NCI-H510A treated with DMSO at 0.1 percent for 48 hours (cell line): ENCODE measurements around the gene ALK.
A peak's percentile ranks its signal among the peaks of the same experiment; 100 is the strongest.
"Not testable (repeated sequence)": the region's sequence is repeated elsewhere in the genome, so short reads cannot be mapped to it uniquely, and the experiment has no call there.

Experiments
- DNase-seq: peaks from one replicate; lab custom pipeline; 2025; lab: John Stamatoyannopoulos, UW

The ALK gene

DNA sequence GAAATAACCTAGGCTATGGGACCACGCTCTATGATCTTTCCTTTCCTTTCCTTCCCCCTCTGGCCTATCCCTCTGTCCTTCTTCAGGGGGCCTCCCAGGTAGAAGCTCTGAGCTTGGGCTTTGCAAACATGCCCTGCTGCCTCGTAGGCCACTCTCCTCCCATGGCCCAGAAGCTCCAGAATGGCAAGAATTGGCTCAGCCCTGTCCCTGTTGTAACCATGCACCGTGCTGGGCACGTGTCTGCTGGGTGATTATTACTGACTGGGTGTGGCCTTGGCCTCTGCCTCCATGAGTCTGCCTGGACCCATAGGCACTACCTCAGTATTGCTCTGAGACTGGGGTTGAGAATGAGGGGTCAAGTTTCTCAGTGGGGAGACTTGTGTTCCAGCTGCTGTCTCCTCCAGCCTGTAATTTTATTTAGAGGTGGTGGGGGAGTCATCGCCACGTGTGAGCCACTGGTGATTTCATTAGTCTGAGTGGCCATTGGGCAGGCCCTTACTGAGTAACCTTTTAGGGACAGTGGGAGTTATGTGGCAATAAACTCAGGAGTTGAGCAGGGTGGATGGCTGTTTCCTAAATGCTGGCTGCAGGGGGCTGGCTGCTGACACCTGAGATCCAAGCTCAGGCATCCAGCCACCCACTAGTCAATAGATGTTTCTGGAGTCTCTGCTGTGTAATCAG, 648.2 kb downstream of the ALK start:
- DNase-seq, result no peak

DNA sequence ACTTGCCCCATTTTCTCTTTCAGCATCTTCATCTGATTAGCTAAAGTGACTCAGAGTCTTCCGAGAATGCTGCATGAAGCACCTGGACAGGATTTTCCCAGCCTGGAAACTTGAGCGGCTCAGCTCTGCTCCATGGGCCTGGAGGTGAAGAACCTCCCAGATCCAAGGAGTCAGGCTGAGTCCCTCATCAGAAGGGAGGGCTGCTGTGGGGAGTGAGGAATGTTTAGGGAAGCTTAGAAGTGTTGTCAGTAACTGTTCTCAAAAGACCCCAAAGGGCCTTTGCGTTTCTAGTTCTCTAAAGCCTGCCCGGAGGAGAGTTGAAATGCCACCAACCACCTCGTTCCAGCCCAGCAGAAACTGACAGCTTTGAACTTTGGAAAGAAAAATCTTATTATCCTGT, 649.1 kb downstream of the ALK start:
- no peak for DNase-seq

DNA sequence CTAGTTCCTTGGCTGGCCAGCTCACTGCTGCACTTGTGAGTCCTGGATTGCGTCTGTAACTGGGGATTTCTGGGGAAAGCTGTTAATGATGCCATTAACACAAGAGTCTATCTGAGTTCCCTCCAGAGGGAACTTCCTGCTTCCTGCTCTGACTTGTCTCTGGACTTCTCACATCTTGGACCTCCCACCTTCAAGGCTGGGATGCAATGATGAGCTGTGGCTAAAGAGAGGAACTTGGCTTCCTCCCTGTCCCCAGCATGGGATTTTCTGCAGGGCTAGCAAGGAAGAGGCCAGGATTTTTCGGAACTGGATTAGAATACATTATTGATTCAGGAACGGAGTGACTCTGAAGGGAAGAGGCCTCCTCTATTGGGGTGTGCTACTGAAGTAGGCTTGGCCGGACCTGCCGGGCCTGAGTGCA, 650.7 kb downstream of the ALK start:
- no peak for DNase-seq

DNA sequence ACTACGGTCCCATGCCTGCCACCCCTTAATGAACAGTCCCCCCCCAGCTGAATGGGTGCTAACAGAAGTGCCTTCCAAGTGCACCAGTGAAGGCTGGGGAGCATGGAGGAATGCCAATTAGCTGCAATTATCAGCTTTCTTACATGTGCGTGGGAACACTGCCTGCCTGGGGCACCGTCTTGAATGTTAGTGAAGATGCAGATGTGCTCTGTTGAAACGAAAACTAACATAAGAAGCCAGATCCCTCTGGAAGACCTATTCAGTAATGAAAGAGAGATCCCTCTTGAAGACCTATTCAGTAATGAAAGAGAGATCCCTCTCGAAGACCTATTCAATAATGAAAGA, 651.6 kb downstream of the ALK start:
- DNase-seq, result no peak

DNA sequence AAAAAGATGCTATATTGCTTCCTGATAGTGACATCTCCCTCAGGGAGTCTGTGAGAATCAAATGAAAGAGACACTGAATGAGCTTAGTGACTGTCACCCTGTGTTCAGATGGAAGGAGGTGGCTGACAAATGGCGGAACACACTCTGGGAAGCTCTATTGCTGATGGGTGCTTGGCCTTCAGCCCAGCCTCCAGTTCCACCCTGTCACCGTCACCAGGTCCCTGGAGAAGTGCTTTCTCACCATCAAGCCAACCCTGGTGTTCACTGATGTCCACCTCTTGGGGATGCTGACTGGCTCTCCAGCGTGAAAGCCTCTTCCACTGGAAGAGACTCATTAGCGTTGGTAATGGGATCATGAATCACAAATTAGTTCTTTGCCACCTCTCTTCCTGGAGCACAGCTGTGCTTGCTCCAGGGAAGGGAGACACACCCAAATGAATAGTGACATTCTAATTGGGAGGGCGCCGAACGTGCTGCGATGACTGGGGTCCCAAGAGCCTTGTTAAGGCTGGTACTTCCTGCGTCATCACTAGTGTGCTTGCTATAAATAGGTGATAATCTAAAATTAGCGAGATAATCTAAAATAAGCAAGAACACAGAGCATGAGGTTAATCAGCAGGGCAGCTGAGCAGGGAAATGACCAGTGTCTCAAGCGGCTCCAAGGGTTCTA, 652.2 kb downstream of the ALK start:
- no peak for DNase-seq

DNA sequence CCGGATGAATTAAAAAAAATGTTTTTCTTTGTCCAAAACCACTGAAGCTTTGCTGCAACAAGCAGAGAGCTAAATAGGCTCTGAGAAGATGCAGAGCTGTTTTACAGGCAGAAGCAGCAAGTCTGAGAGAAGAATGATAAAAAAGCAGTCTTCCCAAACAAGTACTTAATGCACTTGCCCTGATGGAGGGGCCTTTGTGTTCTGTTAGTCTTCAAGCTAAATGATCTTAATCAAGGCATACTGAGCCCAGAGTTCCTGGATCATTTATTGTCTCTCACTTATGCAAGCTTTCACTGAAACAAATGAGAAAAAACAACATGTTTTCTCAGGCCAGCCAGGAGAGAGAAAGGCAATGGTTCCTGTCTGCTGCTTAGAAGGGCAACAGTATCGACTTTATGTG, 653.7 kb downstream of the ALK start:
- no peak for DNase-seq

DNA sequence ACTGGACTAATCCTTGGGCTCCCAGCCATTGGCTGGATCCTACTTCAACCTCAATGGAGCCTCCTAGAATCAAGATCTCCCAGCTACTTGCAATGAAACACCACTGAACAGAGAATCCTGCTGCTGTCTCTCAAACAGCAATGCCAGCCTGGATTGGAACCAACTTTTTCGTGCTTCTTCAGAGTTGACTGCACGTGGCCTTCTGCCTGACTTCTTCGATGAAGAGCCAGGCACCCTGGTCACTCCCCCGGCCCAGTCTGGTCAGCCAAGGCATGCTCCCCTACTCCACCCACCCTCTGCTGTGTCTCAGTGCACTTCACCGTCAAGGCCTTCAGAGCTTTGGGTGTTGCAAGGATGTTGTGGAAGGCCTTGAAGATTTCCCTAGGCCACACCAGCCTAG, 657.5 kb downstream of the ALK start:
- DNase-seq, result no peak

DNA sequence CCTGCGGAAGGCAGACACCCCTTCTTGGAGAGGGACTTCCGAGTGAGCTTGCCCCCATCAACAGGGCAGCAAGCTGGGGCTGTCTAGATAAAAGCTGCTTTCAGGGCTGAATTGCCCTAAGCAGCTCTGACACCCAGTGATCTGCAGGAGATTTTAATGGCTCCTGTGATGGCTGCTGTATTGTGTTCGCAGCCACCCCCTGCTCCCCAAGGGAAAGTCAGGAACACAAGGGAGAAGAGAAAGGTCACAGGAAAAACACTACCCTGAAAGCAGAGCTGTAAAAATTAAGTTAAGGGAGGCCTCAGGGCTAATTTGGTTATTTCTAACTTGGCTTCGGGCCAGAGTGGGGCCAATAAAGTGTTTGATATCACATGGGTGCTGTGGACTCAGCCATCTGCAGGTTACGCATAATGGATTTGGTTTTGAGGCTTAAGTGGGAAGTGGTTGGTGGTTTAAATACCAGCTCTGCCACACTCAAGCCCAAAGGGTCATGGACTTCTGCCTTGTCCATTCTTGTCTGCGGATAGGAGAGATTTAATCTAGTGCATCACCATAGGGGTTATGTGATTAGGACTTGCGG, 658.6 kb downstream of the ALK start:
- DNase-seq, result peak; percentile 5

DNA sequence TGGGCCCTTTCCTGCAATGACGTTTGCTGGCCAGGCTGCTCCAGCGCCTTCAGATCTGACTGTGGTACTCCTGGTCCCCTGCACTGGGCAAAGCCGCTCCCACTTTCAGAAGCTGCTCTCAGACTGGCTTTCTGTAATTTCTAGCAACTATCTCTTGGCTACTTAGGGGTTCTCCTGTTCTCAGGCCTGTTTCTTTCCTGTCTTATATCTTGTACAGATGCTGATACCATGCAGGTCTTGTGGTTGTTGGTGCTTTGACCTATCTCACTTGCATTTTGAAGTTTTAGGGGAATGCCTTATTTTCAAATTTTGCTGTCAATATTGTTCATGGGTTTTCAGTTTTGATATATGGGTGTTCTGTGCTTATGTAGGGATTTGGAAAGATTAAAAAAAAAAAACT, 660.4 kb downstream of the ALK start:
- DNase-seq, result no peak

DNA sequence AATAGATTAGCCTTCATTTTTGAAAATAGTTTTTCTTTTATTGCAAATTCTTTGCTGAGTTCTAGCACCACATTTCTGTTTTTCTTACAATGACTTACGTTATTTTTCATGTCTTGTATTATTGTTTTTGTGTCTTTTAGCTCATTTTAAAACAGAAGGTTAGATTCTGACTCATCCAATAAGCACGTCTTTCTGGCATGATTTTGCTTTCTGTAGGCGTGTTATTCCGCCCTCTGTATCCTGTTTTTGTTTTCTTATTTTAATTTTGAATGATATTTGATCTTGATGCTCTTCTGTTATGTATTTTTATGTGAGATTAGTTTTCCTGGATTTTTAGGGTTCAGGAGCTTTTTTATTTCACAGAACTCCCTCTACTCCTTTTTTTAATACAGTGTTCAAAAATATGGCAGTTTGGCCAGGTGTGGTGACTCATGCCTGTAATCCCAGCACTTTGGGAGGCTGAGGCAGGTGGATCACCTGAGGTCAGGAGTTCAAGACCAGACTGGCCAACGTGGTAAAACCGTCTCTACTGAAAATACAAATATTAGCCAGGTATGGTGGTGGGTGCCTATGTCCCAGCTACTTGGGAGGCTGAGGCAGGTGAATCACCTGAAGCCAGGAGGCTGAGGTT, 661.1 kb downstream of the ALK start:
- no peak for DNase-seq

DNA sequence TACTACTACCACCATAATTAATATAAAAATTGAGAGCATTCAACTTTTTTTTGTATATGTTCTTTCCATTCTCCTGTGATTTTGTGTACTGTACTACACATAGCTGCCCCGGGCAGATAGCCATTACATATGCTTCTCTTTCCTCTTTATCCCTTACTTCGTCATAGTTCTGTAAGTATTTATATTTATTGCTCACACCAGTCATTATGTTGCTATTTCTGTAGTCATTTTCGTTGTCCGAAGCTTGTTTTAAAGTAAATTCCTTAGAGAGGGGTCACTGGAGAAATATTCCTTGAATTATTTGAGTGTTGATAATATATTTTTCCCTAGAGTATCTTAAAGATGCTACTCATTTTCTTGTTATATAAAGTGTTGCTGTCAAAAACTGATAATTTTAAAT, 662.2 kb downstream of the ALK start:
- no peak for DNase-seq

DNA sequence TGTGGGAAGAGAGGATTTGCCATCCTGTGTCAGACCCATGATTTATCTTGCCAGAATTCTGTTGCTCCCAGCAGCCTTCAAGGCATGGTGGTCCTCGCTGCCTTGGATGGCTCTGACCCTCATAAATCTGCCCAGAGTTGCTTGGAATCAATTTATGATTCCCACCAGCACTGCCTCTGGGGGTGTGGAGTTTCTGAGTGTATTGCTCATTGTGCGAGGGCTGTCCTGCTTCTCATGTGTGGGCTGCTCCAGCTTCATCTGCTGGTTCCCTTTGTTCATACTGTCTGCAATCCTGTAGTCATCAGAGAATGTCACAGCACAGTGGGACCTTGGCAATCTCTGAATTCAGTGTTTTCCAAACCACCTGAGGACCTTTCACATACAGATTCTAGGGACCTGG, 666.4 kb downstream of the ALK start:
- DNase-seq, result no peak

DNA sequence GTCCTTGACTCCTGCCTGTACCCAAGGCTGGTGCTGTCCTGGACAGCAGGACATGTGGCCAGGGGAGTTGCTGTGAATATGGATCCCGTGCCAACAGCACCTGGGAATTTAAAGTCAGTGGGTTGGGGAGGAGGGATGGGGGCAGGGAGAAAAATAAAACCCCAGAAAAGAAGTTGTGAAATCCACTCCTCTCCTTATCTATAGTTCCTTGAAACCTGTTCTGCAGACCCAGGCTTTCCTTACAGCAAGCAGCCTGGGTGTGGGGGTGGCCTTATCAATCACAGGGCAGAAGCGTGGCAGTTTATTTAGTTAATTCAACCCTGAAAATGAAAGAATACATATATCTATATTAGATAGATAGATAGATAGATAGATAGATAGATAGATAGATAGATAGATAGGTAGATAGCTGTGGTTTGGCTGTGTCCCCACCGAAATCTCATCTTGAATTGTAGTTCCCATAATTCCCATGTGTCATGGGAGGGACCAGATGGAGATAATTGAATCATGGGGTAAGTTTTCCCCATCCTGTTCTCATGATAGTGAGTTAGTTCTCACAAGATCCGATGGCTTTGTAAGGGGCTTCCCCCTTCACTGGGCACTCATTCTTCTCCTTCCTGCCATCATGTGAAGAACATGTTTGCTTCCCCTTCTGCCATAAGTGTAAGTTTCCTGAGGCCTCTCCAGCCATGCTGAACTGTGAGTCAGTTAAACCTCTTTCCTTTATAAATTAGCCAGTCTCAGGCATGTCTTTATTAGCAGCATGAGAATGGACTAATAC, 667.7 kb downstream of the ALK start:
- DNase-seq, result not testable (repeated sequence)

DNA sequence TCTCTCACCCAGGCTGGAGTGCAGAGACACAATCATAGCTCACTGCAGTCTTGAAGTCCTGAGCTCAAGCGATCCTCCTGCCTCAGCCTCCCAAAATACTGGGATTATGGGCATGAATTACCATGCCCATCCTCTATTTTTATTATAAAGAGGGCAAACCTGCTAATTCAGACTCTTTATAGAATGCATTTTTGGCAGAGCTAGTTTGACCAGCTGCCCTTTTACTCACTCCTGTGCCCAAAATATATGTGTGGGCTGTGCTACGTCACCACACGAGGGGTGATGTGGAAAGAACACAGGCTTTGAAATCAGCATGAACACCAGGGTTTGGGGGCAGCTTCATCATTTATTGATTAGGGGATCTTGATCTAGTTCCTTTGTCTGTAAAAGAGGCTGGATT, 668.4 kb downstream of the ALK start:
- no peak for DNase-seq

DNA sequence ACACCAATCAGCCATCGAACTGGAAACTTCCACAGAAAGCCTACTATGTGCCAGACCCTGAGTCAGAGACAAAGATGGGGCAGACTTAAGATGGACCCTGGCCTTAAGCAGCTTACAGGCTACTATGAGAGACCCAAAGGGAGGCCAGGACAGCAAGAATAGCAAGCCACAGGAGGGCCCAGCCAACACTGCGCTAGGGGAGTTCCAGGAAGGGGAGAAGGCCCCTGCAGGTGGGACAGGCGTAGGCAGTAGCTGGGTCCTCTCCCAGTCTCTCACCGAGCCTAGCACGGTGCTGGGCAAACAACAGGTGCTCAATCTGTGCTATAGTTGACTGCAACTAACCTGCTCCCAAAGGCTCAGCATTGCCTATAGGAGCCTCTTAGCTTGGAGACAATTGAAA, 670.0 kb downstream of the ALK start:
- DNase-seq, result no peak

DNA sequence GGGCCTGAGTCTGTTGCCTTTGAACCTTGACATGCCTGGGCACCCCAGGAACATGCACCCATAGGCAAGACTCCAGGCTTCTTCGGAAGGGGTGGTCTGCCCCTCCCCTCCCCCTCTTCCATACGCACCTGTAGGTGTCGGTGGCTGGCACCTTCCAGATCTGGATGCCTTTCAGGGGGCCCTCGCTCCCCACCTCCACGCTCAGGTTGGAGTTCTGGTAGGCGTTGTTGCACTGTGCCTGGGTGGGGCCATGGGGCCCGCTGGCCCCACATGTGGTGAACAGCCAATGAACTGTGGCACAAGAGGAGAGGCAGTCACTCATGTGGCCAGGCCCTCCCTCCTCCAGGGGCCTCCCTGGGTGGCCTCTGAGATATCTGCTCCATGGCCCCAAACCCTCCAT, 670.4 kb downstream of the ALK start:
- DNase-seq, result no peak

DNA sequence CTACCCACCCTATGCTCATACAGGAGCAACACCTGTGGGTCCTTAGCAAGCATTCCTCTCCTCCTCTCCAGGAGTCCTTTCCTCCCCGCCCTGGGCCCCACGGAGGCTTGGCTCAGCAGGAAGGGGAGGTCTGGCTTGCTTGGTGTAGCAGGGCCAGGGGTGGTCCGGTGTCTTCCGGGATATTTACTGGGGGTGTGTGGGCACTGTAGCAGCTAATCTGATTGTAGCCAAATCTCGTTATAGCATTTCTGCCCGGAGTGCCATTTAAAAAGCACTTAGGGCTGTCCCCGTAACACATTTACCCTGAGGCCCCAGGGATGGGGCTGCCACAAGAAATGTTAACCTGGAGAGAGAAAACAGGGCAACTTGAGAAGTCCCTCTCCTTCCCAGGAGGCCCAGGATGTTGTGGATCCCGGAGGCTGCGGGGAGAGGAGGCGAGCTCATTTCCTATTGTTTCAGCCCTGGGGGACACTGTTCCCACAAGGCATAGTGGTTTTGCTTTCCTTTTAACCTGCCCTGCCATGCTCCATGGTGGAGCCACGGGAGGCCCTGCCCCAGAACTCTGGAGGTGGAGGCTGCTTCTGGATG, 671.6 kb downstream of the ALK start:
- DNase-seq, result no peak

DNA sequence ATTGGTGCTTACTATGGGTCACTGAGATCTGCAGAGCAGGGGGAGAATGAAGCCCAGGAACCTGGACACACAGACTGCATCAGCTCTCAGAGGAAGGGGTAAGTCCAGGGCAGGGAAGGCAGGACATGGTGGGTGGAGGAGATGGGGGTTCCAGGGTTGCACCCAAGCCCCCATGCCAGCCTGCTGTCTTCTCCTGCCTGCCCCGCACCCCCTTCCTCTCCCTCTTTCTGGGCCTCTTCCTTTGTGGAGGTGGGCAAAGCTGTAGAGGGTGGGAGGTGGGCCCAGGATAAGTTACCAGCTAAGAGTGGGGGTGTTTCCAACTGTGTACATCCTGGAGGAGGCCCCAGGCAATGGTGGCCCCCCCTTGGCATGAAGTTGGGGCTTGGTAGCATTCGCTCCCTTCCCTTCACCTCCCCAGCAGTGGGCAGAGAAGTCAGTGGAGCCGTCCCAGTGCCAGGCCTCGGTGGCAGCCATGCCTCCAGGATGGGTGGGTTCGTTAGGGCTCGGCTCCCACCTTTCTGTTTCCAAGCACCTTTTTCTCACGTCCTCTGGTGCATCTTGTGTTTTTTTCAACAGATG, 674.0 kb downstream of the ALK start:
- no peak for DNase-seq

DNA sequence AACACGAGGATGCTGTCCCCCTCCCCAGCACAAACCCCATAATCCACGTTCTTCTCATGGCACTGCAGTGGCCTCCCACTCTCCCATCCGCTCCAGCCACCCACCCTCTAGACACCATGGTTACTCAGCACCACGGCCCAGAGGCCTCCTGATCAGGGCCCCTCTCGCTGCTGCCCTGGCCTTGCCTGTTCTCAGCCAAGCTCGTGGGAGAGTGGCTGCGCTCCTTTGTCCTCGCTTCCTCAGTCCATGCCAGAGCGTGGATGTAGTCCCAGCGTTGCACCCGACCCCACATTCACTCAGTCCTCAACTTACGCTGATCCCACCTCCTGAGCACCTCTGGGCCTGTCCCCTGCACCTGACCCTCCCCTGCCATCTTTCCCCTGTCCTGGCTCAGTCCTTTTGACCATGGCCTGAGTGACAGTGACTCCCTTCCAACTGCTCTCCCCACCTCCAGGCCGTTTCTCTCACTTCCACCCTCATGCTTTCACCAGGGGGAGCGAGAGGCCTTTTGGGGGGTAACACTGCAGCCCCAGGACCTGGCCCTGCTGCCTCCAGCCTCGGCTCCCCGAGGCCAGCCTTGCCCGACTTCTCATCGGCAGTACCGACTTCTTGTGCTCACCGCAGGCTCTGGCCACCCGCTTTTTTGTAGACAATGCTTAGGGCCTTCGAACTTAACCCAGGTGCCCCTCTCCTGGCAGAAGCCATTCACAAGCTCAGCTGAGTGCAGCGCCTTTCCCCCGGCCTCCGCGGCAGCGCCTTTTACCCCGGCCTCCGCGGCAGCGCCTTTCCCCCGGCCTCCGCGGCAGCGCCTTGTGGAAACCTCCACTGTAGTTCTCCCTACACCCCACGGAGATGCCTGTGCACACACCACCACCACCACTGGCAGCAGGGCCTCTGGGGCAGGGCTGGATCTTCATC, 674.7 kb downstream of the ALK start:
- no peak for DNase-seq

DNA sequence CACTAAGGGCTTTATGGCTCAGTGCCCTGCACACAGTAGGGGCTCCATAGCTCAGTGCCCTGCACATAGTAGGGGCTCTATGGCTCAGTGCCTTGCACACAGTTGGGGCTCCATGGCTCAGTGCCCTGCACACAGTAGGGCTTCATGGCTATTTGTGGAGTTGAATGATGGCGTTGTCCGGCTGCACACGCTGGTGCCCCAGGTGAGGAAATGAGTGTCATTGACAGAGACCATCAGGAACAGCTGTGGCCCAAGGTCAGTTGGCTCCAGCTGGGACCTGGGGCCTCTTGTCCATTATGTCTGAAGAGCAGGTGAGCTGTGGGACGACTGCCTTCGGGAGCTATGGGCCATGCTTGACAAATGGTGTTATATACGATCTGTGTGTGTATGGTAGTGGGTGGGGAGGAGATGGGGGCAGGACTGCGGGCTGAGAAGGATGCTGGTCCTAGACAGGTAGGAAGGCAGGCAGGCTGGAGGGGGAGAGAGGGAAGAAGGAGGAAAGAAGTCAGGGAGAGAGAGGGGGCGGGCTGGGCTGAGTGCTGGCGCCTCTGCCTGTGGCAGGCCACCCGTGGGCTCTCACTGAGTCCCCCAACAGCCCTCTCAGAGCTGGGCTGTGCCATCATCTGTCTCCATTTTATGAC, 675.5 kb downstream of the ALK start:
- no peak for DNase-seq
